ENCODE results near the gene AKR1C2. TPM values are rescaled to one million over a fixed set of nuclear protein-coding genes. Genes with fewer than 3 reads are reported as not detected.

The AKR1C2 gene
- polyA plus RNA-seq, 2 of the 4 experiments (the other 2 are of a cell fraction), result 5,660 to 6,805 TPM

DNA sequence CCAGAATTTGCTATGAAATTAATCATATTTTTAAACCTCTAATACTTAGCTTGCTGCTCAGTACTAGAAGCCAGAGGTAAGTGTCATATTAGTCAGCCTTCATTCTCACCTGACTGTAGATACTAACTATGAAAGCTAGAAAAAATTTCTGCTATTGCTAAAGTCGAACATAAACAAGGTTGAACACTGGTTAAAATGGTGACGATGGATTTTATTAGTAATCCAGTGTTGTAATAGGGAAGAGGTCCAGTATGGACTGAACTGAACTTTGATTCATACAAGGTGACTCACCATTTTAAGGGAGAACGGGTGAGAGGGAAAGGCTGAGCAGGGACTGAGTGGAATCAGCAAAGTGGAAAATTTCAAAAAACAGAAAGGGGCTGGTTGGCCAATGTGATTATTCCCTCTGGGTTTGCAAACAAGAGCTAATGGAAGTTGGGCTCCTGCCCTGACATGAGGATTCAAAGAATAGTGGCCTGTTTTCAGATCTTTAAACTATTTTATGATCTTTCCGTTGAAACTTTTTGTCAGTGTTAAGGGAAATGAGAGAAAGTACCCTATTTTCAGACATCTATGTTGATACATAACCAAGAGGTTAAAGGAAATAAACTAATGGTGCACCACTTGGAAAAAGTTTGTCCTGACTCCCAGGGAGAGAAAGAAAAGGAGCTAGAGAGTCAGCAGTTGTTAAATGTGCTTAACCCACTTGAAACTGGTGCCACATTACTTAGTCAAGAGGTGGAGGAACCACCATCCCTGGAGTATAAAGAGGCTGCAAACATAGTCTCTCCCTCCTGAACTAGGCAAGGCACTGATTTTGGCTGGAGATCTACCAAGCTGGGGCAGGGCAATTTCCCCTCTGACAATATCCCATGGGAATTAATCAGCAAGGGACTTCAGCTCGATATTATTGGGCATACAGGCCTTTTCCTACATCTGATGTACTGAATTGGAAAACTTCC lies 55.7 kb downstream of the AKR1C2 start (continued):
- TF ChIP-seq, protein P1, sequence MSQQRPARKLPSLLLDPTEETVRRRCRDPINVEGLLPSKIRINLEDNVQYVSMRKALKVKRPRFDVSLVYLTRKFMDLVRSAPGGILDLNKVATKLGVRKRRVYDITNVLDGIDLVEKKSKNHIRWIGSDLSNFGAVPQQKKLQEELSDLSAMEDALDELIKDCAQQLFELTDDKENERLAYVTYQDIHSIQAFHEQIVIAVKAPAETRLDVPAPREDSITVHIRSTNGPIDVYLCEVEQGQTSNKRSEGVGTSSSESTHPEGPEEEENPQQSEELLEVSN (IDR thresholded peaks at IDR 0.05; ENCODE audit: borderline replicate concordance, low read depth), result no peak
- TF ChIP-seq, protein P2, sequence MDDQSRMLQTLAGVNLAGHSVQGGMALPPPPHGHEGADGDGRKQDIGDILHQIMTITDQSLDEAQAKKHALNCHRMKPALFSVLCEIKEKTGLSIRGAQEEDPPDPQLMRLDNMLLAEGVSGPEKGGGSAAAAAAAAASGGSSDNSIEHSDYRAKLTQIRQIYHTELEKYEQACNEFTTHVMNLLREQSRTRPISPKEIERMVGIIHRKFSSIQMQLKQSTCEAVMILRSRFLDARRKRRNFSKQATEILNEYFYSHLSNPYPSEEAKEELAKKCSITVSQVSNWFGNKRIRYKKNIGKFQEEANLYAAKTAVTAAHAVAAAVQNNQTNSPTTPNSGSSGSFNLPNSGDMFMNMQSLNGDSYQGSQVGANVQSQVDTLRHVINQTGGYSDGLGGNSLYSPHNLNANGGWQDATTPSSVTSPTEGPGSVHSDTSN (IDR thresholded peaks at IDR 0.05), result no peak
- TF ChIP-seq CEBPB (IDR thresholded peaks at IDR 0.05) (peak; percentile 84 to 92), ATOH8 (CRISPR knock-in tag; IDR thresholded peaks at IDR 0.05; ENCODE audit: low read depth) (0 out of 2 replicates have a peak, but pooled peaks have one; percentile 31), HOXB13 (CRISPR knock-in tag; IDR thresholded peaks at IDR 0.05; ENCODE audit: low read depth) (no peak), ESRRA (IDR thresholded peaks at IDR 0.05; ENCODE audit: borderline replicate concordance, low read length) (no peak), MYC (IDR thresholded peaks at IDR 0.05; ENCODE audit: borderline replicate concordance, low read length) (no peak), PHF8 (IDR thresholded peaks at IDR 0.05; ENCODE audit: borderline replicate concordance, low read depth) (no peak), CTCF (IDR thresholded peaks at IDR 0.05) (no peak), HDAC2 (IDR thresholded peaks at IDR 0.05) (no peak), NR3C1 (IDR thresholded peaks at IDR 0.05) (no peak), MAZ (IDR thresholded peaks at IDR 0.05; ENCODE audit: borderline replicate concordance, low read depth, low read length) (no peak), EP300 (IDR thresholded peaks at IDR 0.05) (peak; percentile 52 to 72; a peak in 1 of 5 replicates), CHD4 (IDR thresholded peaks at IDR 0.05; ENCODE audit: borderline replicate concordance) (no peak), HOXB5 (CRISPR knock-in tag; IDR thresholded peaks at IDR 0.05) (no peak), BHLHE40 (IDR thresholded peaks at IDR 0.05; ENCODE audit: low read depth, low read length) (peak; percentile 51; the same call in 1 of the 2 replicates), MAX (IDR thresholded peaks at IDR 0.05) (peak; percentile 55; the same call in 1 of the 2 replicates), FOSB (CRISPR knock-in tag; IDR thresholded peaks at IDR 0.05) (no peak), TP53 (CRISPR knock-in tag; IDR thresholded peaks at IDR 0.05) (no peak), CBX8 (IDR thresholded peaks at IDR 0.05) (no peak), NFE2L2 (conservative IDR thresholded peaks at IDR 0.05; ENCODE audit: low read length) (peak; percentile 66), ZSCAN20 (CRISPR knock-in tag; IDR thresholded peaks at IDR 0.05) (no peak), ZC3H11A (IDR thresholded peaks at IDR 0.05) (no peak), TFCP2L1 (CRISPR knock-in tag; IDR thresholded peaks at IDR 0.05) (no peak), GATA3 (IDR thresholded peaks at IDR 0.05; ENCODE audit: borderline replicate concordance) (peak; percentile 65; the same call in 1 of the 2 replicates), FOXS1 (CRISPR knock-in tag; IDR thresholded peaks at IDR 0.05) (peak; percentile 64; the same call in 1 of the 2 replicates), ZNF302 (CRISPR knock-in tag; IDR thresholded peaks at IDR 0.05) (no peak), MAFK (IDR thresholded peaks at IDR 0.05; ENCODE audit: partially characterized antibody) (peak; percentile 90), EHF (CRISPR knock-in tag; IDR thresholded peaks at IDR 0.05) (no peak), POLR2A (IDR thresholded peaks at IDR 0.05; ENCODE audit: low read length) (no peak), RNF2 (IDR thresholded peaks at IDR 0.05; ENCODE audit: borderline replicate concordance, low read depth) (no peak), RCOR1 (IDR thresholded peaks at IDR 0.05; ENCODE audit: low read depth, low read length) (no peak), KDM5A (IDR thresholded peaks at IDR 0.05) (no peak)
- TF ChIP-seq, protein P3, sequence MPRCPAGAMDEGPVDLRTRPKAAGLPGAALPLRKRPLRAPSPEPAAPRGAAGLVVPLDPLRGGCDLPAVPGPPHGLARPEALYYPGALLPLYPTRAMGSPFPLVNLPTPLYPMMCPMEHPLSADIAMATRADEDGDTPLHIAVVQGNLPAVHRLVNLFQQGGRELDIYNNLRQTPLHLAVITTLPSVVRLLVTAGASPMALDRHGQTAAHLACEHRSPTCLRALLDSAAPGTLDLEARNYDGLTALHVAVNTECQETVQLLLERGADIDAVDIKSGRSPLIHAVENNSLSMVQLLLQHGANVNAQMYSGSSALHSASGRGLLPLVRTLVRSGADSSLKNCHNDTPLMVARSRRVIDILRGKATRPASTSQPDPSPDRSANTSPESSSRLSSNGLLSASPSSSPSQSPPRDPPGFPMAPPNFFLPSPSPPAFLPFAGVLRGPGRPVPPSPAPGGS (IDR thresholded peaks at IDR 0.05), result peak; percentile 25; the same call in 1 of the 3 replicates
- TF ChIP-seq, protein P4, sequence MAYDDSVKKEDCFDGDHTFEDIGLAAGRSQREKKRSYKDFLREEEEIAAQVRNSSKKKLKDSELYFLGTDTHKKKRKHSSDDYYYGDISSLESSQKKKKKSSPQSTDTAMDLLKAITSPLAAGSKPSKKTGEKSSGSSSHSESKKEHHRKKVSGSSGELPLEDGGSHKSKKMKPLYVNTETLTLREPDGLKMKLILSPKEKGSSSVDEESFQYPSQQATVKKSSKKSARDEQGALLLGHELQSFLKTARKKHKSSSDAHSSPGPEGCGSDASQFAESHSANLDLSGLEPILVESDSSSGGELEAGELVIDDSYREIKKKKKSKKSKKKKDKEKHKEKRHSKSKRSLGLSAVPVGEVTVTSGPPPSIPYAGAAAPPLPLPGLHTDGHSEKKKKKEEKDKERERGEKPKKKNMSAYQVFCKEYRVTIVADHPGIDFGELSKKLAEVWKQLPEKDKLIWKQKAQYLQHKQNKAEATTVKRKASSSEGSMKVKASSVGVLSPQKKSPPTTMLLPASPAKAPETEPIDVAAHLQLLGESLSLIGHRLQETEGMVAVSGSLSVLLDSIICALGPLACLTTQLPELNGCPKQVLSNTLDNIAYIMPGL (CRISPR knock-in tag; IDR thresholded peaks at IDR 0.05; ENCODE audit: borderline replicate concordance), result no peak
- TF ChIP-seq, protein P5, sequence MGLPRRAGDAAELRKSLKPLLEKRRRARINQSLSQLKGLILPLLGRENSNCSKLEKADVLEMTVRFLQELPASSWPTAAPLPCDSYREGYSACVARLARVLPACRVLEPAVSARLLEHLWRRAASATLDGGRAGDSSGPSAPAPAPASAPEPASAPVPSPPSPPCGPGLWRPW (IDR thresholded peaks at IDR 0.05), result peak; percentile 57; the same call in 1 of the 2 replicates

Measured in A549 (cell line).